SK-N-MC (cell line): ENCODE measurements around the gene SPSB1.

Experiments
- DNase-seq: peaks from one replicate; pipeline ENCODE4 v3.0.0-alpha.2; 2011; ENCODE audit warnings: low read depth, low spot score
- H3K27ac ChIP-seq: fragments of 200-600 bp; sonication (generic); 2 replicates; pipeline ENCODE4 v1.5.1; 2016; ENCODE audit warnings: mixed run types
- H3K36me3 ChIP-seq: fragments of 200-600 bp; sonication (generic); 2 replicates; pipeline ENCODE4 v1.6.1; 2017; ENCODE audit warnings: antibody characterized with exemption, low read length, mixed read lengths; ENCODE audit not compliant: insufficient read depth
- H3K4me3 ChIP-seq: fragments of 200-600 bp; sonication (generic); 2 replicates; pipeline ENCODE4 v1.5.1; 2016
- H3K9ac ChIP-seq: fragments of 200-600 bp; sonication (generic); 2 replicates; pipeline ENCODE4 v1.8.0; 2017; ENCODE audit warnings: mixed run types, mixed read lengths; ENCODE audit not compliant: insufficient read length
- H3K9me3 ChIP-seq: fragments of 200-600 bp; sonication (generic); 2 replicates; pipeline ENCODE4 v1.6.1; 2017; ENCODE audit warnings: low read depth, mild to moderate bottlenecking, antibody characterized with exemption, low read length, moderate library complexity, mixed read lengths
- EZH2 ChIP-seq: fragments of 200-600 bp; sonication (generic); IDR thresholded peaks from one replicate; pipeline ENCODE4 v1.6.1; 2017; ENCODE audit warnings: antibody characterized with exemption
- FOXP2 ChIP-seq: optimal IDR thresholded peaks from 2 replicates; pipeline ENCODE3; 2011; ENCODE audit warnings: mild to moderate bottlenecking, moderate library complexity; ENCODE audit not compliant: insufficient read depth; ENCODE audit errors: extremely low read length, control extremely low read depth
- POLR2AphosphoS5 ChIP-seq: IDR thresholded peaks from 2 replicates; pipeline ENCODE4 v1.6.1; 2012; ENCODE audit warnings: mild to moderate bottlenecking, low read depth, low read length, borderline replicate concordance

Gene SPSB1

DNA sequence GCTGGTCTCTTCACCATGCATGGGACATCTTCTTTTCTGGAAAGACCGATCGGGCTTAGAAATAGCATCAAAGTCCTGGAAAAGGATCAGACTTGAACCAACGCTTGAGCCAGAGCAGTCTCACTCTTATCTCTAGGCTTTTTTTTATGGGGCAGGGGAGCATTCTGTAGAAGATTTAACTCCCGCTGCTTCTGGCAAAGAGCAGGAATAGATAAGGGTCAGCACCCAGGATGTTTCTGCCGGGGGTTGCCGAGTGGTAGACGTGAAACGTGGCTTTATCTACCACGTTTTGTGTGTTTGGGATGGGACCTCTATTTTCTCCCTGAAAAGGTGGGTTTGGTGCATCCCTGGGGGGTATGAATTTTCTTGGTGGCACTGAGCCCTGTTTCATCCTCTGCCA is 18.8 kb downstream of the SPSB1 start:
- no peak for DNase-seq
- no peaks in the 10 kb centered on the region for H3K36me3 ChIP-seq
- TF ChIP-seq FOXP2 (no peak), EZH2 (no peak), POLR2AphosphoS5 (no peak)
- no peak overlapping the region for H3K27ac ChIP-seq
- H3K9me3 ChIP-seq = no peaks in the 10 kb centered on the region
- H3K9ac ChIP-seq = no peak overlapping the region
- no peak overlapping the region for H3K4me3 ChIP-seq

- Histone ChIP-seq H3K36me3 (no peaks in the 10 kb centered on the region), H3K4me3 (no peak overlapping the region), H3K27ac (no peak overlapping the region), H3K9ac (no peak overlapping the region), H3K9me3 (no peaks in the 10 kb centered on the region)
- DNase-seq = no peak
- TF ChIP-seq EZH2 (no peak), FOXP2 (no peak), POLR2AphosphoS5 (no peak)
Measured at GRCh38 chr1:9312168-9312720, 19.6 kb downstream of the SPSB1 start.

GRCh38 chr1:9313576-9313975 is 20.9 kb downstream of the SPSB1 start:
- Histone ChIP-seq H3K9me3 (no peaks in the 10 kb centered on the region), H3K27ac (no peak overlapping the region)

GRCh38 chr1:9314111-9314510 is 21.4 kb downstream of the SPSB1 start:
- no peak overlapping the region for H3K27ac ChIP-seq
- no peak for DNase-seq
- no peak overlapping the region for H3K9ac ChIP-seq
- no peaks in the 10 kb centered on the region for H3K9me3 ChIP-seq
- no peak for TF ChIP-seq POLR2AphosphoS5
- no peak for TF ChIP-seq FOXP2
- TF ChIP-seq EZH2 = no peak
- H3K4me3 ChIP-seq = no peak overlapping the region
- no peaks in the 10 kb centered on the region for H3K36me3 ChIP-seq

More at GRCh38 chr1:9313576-9313975, 20.9 kb downstream of the SPSB1 start:
- TF ChIP-seq POLR2AphosphoS5 (no peak), FOXP2 (no peak), EZH2 (no peak)
- Histone ChIP-seq H3K4me3 (no peak overlapping the region), H3K36me3 (no peaks in the 10 kb centered on the region), H3K9ac (no peak overlapping the region)
- DNase-seq = no peak

DNA sequence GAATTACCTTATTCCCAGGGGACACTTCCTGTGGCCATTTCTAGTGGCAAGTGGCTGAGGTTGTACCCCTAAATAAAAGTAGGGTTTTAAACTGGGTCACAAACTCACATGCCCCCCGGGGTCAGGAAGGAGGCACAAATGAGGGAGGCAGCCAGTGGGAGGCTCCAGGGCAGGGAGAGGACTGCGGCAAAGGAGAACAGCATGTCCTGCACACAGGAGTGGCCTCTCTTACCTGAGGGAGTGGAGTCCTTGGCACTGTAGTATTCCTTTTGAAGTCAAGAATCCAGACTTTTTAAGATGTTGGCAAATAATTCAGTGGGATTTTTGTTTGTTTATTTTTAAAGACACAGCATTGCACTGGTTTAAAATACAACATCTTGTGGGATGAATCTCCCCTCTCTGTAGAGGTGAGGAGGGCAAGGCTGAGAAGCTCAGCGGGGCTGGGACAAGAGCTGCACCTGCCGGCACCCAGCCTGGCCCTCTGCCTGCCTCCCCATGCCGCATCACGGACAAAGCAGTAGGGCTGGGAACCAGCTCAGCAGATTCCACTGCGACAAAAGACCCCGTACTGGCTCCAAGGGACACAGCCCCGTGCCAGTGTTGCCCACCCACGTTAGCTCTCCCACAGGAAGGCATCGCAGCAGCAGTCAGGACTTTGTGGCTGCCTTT is 22.2 kb downstream of the SPSB1 start:
- Histone ChIP-seq H3K9ac (no peak overlapping the region), H3K4me3 (no peak overlapping the region), H3K36me3 (no peaks in the 10 kb centered on the region), H3K9me3 (no peaks in the 10 kb centered on the region), H3K27ac (no peak overlapping the region)
- DNase-seq = no peak
- TF ChIP-seq EZH2 = no peak
- no peak for TF ChIP-seq FOXP2
- TF ChIP-seq POLR2AphosphoS5 = no peak

GRCh38 chr1:9315411-9316079 is 22.9 kb downstream of the SPSB1 start:
- H3K9ac ChIP-seq = no peak overlapping the region
- H3K36me3 ChIP-seq = no peaks in the 10 kb centered on the region
- DNase-seq = no peak
- no peak overlapping the region for H3K4me3 ChIP-seq
- no peaks in the 10 kb centered on the region for H3K9me3 ChIP-seq
- TF ChIP-seq FOXP2 (no peak), EZH2 (no peak), POLR2AphosphoS5 (no peak)
- H3K27ac ChIP-seq = no peak overlapping the region

DNA sequence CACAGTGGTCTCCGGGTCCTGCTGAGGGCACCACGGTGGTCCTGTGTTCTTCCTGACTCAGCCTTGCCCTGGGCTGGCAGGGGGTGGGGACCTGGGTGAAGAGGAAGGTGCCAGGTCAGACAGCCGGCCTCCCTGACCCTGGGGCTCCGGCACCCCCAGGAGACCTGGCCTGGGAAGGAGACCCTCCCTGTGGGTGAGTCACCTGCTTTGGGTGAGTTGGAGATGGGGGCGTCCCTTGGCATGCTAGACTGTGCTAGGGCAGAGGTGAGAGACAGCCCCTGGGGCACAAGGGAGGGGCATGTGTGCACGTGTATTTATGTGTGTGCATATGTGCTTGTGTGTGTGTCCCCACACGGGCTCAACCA is 23.4 kb downstream of the SPSB1 start:
- Histone ChIP-seq H3K27ac (no peak overlapping the region), H3K4me3 (no peak overlapping the region), H3K36me3 (no peaks in the 10 kb centered on the region), H3K9me3 (no peaks in the 10 kb centered on the region), H3K9ac (no peak overlapping the region)
- no peak for DNase-seq
- TF ChIP-seq POLR2AphosphoS5 = no peak
- no peak for TF ChIP-seq FOXP2
- TF ChIP-seq EZH2 = no peak

GRCh38 chr1:9316512-9316911 is 23.8 kb downstream of the SPSB1 start:
- H3K36me3 ChIP-seq = no peaks in the 10 kb centered on the region
- H3K9ac ChIP-seq = no peak overlapping the region
- H3K9me3 ChIP-seq = no peaks in the 10 kb centered on the region
- DNase-seq = no peak
- H3K4me3 ChIP-seq = no peak overlapping the region
- TF ChIP-seq POLR2AphosphoS5 = no peak
- no peak for TF ChIP-seq EZH2
- TF ChIP-seq FOXP2 = no peak
- H3K27ac ChIP-seq = no peak overlapping the region

DNA sequence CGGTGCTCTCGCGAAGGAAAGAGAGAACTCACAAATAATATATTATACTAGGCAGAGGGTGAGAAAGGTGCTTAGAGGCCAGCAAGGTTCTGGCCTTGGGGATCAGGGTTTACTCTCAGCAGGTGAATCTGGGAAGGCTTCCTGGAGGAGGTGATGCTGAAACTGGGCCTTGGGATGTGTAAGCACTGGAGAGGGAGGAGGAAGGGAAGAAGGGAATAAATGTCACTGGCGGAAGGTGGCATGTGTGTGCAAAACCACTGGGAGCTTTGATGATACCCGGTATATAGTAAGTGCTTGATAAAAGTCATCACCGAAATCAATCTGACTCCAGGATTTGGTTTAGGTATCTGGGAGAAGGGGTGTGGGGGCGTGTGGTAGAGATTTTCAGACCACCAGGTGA is 24.4 kb downstream of the SPSB1 start:
- DNase-seq = no peak
- TF ChIP-seq FOXP2 (no peak), EZH2 (no peak), POLR2AphosphoS5 (no peak)
- Histone ChIP-seq H3K36me3 (no peaks in the 10 kb centered on the region), H3K9ac (no peak overlapping the region), H3K27ac (no peak overlapping the region), H3K9me3 (no peaks in the 10 kb centered on the region), H3K4me3 (no peak overlapping the region)
